ENCODE data around the gene SCNN1A. TPM values are rescaled to one million over a fixed set of nuclear protein-coding genes. Genes with fewer than 3 reads are reported as not detected.

Gene SCNN1A
- total and polyA plus RNA-seq, 2 donors (not counting 1 experiment from before 2014, with no cell fraction given) = 0.20 TPM; not detected in 1

DNA sequence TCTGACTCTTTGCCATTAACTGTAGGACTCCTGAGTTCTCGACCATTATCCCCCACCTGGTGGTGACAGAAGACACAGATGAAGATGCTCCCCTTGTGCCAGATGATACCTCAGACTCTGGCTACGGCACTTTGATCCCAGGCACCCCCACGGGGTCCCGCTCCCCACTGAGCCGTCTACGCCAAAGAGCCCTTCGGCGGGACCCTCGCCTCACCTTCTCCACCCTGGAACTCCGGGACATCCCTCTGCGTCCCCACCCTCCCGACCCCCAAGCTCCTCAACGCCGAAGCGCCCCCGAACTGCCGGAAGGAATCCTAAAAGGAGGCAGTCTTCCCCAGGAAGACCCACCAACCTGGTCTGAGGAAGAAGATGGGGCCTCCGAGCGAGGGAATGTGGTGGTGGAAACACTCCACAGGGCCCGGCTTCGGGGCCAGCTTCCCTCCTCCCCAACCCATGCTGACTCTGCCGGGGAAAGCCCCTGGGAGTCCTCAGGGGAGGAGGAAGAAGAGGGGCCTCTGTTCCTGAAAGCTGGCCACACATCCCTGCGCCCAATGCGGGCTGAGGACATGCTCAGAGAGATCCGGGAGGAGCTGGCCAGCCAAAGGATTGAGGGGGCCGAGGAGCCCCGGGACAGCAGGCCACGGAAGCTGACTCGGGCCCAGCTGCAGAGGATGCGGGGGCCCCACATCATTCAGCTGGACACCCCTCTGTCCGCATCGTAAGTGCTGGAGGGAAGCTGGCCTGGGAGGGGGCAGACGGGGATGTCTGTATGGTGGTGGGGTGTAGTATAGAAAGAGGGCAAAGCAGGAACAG lies 47.9 kb downstream of the SCNN1A start:
- intact Hi-C loops (cut with micrococcal nuclease) = no loop called here
- Histone ChIP-seq H3K4me3 (ENCODE audit: control extremely low read depth in 1 of 5, extremely low read depth in 1 of 5, insufficient read depth in 1 of 5, low read depth in 2 of 5, low read length in 4 of 5) (no peak overlapping the region), H3K9ac (ENCODE audit: low read length) (no peak overlapping the region), H3K9me3 (ENCODE audit: control extremely low read depth in 1 of 3, control insufficient read depth in 2 of 3, insufficient read depth in 1 of 3, low read length in 2 of 3) (peaks cover 0 to 32% (median 0%) of the 10 kb centered on the region in 3 donors), H4K20me1 (ENCODE audit: control insufficient read depth, insufficient read depth, low read length, poor library complexity, severe bottlenecking) (peaks cover 16% of the 10 kb centered on the region), H3K27me3 (replicated peaks in 1 of 4; ENCODE audit: control extremely low read depth in 1 of 4, control insufficient read depth in 3 of 4, insufficient read depth in 4 of 4, low read length in 3 of 4) (peaks cover 0 to 67% (median 50%) of the 10 kb centered on the region in 4 experiments), H3K4me2 (replicated peaks; ENCODE audit: low read depth, low read length, poor library complexity, severe bottlenecking) (no peak overlapping the region), H2AFZ (ENCODE audit: insufficient read depth, low read depth, low read length, poor library complexity, severe bottlenecking) (no peak overlapping the region), H3K4me1 (ENCODE audit: control insufficient read depth in 2 of 2, insufficient read depth in 2 of 2, low read length in 2 of 2) (peaks cover 39 to 51% of the 10 kb centered on the region in 2 donors), H3K36me3 (replicated peaks in 1 of 2; ENCODE audit: control extremely low read depth in 1 of 2, control insufficient read depth in 1 of 2, extremely low read depth in 1 of 2, insufficient read depth in 2 of 2, low read length in 1 of 2) (no peaks in the 10 kb centered on the region), H3K27ac (ENCODE audit: low read length in 2 of 2) (no peak overlapping the region), H3K79me2 (ENCODE audit: control insufficient read depth, insufficient read depth, low read length) (no peaks in the 10 kb centered on the region)
- ATAC-seq (ENCODE audit: low read depth) = no peak
- TF ChIP-seq EZH2 (IDR thresholded peaks at IDR 0.05; ENCODE audit: borderline replicate concordance, insufficient read depth, low read depth, low read length, poor library complexity, severe bottlenecking) (no peak), CTCF (IDR thresholded peaks at IDR 0.05) (no peak)
- Mint-ChIP-seq H3K4me3 (no peak overlapping the region), H3K9me3 (ENCODE audit: insufficient read depth) (no peaks in the 10 kb centered on the region), H3K27ac (no peak overlapping the region), H3K27me3 (peaks cover 63% of the 10 kb centered on the region), H3K4me1 (peaks cover 32% of the 10 kb centered on the region)
- ChIA-PET CTCF (no interaction called here), POLR2A (no interaction called here)
- DNase-seq = no peak
- 90% methylated on average over 22 of the region's 33 CpGs for WGBS (ENCODE audit: insufficient coverage)

Measured in B cell (primary cell).